SK-N-DZ (cell line): ENCODE results near the gene RUNDC3A.
A peak's percentile ranks its signal among the peaks of the same experiment; 100 is the strongest.
"Not testable (repeated sequence)": the region's sequence is repeated elsewhere in the genome, so short reads cannot be mapped to it uniquely, and the experiment has no call there.

Experiments used
- DNase-seq: peaks from one replicate; pipeline ENCODE4 v3.0.0-alpha.2; 2015; ENCODE audit warnings: low spot score

RUNDC3A gene

DNA sequence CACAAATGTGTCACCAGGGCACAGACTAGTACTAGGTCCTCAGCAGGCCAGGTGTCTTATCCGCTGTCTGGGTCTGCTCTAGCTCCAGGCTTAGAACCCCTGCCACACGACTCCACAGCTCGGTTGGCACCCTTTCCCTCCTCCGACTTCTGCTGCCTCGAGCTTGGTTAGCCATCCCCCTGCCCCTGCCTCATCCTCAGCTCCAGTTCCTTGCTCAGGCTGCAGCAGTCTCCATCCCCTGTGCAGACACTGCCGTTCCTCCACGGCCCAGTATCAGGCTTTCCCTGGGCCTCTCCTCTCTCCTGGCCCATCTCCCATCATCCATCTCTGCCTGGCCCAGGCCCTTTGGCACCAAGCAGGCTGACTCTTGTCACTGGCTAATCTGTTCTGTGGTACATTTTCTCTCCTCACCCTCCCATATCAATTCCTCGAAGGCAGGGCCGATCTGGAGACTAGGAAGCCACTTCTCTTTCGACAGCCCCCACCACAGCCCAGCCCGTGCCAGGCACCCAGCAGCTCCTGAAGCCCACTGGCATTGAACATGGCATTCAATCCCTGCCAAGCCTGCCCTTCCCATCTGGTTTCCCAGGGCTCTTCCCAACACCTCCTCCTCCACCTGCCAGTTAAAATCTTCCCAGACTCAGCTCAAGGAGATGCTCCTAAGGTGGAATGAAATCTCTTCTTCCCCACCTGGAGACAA, 35.3 kb downstream of the RUNDC3A start:
- no peak for DNase-seq

DNA sequence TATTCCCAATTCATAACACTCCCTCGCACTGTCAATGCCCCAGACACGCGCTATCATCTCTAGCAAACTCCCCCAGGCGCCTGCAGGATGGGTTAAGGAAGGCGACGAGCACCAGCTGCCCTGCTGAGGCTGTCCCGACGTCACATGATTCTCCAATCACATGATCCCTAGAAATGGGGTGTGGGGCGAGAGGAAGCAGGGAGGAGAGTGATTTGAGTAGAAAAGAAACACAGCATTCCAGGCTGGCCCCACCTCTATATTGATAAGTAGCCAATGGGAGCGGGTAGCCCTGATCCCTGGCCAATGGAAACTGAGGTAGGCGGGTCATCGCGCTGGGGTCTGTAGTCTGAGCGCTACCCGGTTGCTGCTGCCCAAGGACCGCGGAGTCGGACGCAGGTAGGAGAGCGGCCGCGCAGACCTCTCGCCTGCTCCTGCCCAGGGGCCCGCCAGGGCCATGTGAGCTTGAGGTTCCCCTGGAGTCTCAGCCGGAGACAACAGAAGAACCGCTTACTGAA, 36.6 kb downstream of the RUNDC3A start, which contains the start of gene GRN:
TSS of gene GRN (plus strand) at position 364 of the 515 bp plus-strand sequence. CDS start 3,863 bp downstream, outside the sequence.
- peak; percentile 100 for DNase-seq

DNA sequence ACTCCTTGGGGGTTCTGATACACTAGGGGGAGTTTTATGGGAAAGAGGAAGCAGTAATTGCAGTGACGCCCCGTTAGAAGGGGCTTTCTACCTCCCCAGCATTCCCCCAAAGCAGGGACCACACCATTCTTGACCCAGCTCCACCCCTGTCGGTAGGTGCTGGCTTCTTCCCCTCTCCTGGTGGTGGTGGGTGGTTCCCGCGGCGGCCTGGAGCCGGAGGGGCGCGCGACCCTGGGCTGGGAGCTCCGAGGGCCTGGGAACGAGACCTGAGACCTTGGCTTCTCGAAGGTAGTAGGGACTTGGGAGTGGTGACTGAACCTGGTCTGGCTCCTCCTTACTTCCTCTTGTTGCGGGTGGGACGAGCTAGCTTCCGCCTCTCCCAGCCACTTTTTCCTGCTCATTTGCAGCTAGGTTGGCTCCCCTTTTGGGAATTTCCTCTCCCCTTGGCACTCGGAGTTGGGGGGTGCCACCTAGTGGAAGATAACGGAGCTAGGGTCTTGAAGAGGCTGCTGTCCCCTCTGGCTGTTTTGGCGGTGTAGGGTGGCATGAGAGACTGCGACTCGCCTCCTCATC, 37.1 kb downstream of the RUNDC3A start:
- peak; percentile 85 for DNase-seq

DNA sequence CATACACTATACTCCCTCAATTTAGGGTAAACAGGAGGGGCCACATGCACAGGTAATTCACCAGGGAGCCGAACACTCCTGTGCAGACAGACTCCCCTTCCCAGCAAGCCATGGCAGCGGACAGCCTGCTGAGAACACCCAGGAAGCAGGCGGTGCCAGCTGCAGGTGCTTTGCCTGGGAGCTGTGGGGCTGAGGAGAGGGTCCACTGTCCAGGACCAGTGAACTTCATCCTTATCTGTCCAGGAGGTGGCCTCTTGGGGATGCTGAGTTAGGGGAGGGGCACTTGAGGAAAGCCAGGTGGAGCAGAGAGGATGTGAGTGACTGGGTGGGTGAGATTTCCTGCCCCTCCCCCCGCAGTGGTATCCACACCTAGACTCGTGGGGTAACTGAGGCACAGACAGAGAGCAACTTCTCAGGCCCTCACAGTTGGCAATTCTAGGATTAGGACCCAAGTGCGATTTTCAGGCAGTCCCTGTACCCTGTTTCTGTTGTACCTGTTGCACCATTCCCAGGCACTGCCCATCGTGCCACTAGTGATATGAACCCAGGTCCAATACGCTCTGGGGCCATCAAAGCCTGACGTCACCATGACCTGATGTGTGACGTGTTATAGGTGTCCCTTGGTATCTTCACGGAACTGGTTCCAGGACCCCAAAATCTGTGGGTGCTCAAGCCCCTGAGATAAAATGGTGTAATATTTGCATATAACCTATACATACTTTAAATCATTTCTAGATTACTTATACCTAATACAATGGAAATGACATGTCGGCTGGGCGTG, 37.9 kb downstream of the RUNDC3A start:
- DNase-seq = no peak

DNA sequence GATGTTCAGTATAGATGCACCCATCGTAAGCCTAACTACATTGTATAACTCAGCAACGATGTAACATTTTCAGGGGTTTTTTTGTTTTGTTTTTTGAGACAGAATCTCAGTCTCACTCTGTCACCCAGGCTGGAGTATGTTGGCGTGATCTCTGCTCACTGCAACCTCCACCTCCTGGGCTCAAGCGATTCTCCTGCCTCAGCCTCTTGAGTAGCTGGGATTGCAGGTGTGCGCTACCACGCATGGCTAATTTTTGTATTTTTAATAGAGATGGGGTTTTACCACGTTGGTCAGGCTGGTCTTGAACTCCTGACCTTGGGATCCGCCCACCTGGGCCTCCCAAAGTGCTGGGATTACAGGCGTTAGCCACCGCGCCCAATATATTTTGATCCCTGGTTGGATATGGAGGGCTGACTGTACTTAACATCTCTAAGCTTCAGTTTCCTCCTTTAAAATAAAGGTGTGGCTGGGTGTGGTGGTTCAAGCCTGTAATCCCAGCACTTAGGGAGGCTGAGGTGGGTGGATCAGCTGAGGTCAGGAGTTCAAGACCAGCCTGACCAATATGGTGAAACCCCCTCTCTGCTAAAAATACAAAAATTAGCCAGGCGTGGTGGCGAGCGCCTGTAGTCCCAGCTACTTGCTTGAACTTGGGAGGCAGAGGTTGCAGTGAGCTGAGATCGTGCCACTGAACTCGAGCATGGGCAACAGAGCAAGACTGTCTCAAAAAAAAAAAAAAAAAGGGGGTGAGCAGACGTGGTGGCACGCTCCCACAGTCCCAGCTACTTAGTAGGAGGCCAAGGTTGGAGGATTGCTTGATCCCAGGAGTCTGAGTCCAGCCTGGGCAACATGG, 39.0 kb downstream of the RUNDC3A start:
- not testable (repeated sequence) for DNase-seq

DNA sequence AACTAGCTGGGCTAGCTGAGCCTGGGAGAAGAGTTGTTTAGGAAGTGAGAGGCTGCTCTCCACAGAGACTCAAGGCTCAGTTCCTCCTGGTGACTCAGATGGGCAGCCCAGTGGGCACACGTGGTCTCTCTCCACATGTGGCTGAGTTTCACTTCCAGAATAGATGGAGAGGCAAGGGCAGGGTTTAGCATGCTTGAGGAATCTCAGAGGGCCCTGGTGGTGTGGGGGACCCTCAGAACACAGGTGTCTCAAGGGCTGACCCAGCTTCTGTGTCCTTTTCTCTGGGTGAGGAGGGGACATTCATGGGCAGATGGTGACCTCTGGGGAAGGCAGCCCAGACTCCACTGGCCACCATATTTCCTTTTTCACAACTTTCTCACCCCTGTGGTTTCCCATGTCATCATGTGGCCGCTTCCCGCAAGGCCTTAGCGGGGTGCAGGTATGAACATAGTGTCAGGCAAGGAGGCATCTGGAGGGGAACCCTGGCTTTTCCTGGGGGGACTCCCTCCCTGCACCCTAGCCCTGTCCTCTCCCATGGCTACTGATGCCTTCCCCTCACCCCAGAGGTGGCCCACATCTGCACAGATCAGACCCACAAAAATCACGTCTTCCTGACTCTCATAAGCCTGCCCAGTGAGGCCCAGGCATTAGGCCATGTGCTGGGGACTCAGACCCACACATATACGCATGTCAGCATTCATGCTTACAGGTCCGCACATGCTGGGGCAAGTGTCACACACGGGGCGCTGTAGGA, 40.0 kb downstream of the RUNDC3A start:
- no peak for DNase-seq

DNA sequence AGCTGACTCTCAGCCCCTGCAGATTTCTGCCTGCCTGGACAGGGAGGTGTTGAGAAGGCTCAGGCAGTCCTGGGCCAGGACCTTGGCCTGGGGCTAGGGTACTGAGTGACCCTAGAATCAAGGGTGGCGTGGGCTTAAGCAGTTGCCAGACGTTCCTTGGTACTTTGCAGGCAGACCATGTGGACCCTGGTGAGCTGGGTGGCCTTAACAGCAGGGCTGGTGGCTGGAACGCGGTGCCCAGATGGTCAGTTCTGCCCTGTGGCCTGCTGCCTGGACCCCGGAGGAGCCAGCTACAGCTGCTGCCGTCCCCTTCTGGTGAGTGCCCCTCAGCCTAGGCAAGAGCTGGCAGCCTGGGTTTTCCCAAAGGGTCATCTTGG, 40.6 kb downstream of the RUNDC3A start:
- DNase-seq = no peak

DNA sequence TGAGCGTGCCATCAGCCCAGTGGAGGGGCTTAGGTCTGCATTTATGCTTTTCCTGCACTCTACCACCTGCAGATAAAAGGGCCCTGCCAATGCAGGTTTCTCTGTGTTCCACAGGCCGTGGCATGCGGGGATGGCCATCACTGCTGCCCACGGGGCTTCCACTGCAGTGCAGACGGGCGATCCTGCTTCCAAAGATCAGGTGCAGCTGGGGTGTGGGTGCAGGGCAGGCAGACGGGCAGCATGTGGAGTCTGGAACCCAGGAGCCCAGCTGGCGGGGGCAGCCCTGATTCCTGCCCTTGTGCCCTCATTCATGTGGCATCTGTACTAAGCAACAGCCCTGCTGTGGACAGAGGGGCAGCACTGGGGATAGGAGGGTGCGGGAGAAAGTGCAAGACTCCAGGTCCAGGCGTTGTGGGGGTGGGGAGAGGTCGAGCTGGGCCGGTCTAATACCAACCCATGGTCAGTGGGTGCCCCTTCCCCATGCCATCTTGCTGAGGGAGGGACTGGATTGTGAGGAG, 41.2 kb downstream of the RUNDC3A start:
- no peak for DNase-seq

DNA sequence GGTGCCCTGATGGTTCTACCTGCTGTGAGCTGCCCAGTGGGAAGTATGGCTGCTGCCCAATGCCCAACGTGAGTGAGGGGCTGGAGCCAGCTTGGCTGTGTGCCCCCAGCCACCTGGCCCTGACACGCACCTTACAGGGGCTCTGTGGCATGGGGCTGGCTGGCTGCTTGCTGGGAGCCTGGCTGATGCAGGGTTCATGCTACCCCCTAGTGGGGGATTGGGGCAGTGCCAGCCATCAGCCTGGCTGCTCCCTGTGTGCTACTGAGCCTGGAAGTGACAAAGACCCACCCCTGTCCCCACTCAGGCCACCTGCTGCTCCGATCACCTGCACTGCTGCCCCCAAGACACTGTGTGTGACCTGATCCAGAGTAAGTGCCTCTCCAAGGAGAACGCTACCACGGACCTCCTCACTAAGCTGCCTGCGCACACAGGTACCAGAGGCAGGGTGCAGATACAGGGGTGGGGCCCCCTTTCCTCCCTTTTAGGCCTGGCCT, 42.4 kb downstream of the RUNDC3A start:
- DNase-seq = peak; percentile 80

DNA sequence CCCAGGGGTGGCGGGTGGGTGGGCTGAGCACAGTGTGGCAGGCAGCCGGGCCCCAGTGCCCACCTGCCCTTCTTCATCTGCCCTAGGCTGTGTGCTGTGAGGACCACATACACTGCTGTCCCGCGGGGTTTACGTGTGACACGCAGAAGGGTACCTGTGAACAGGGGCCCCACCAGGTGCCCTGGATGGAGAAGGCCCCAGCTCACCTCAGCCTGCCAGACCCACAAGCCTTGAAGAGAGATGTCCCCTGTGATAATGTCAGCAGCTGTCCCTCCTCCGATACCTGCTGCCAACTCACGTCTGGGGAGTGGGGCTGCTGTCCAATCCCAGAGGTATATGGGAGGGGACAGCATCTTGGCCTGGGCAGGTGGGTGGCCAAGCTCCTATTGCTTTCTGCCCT, 43.1 kb downstream of the RUNDC3A start:
- DNase-seq = no peak

DNA sequence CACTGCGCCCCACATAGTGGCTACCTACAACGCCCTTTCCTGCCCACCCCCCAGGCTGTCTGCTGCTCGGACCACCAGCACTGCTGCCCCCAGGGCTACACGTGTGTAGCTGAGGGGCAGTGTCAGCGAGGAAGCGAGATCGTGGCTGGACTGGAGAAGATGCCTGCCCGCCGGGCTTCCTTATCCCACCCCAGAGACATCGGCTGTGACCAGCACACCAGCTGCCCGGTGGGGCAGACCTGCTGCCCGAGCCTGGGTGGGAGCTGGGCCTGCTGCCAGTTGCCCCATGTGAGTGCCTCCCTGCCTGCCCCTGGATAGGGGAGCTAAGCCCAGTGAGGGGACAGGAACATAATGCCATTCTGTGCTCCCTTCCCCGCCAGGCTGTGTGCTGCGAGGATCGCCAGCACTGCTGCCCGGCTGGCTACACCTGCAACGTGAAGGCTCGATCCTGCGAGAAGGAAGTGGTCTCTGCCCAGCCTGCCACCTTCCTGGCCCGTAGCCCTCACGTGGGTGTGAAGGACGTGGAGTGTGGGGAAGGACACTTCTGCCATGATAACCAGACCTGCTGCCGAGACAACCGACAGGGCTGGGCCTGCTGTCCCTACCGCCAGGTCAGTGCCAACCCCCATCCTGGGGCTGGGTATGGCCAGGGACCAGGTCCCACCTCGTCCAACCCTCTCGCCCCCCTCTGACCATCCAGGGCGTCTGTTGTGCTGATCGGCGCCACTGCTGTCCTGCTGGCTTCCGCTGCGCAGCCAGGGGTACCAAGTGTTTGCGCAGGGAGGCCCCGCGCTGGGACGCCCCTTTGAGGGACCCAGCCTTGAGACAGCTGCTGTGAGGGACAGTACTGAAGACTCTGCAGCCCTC, 43.8 kb downstream of the RUNDC3A start:
- no peak for DNase-seq

DNA sequence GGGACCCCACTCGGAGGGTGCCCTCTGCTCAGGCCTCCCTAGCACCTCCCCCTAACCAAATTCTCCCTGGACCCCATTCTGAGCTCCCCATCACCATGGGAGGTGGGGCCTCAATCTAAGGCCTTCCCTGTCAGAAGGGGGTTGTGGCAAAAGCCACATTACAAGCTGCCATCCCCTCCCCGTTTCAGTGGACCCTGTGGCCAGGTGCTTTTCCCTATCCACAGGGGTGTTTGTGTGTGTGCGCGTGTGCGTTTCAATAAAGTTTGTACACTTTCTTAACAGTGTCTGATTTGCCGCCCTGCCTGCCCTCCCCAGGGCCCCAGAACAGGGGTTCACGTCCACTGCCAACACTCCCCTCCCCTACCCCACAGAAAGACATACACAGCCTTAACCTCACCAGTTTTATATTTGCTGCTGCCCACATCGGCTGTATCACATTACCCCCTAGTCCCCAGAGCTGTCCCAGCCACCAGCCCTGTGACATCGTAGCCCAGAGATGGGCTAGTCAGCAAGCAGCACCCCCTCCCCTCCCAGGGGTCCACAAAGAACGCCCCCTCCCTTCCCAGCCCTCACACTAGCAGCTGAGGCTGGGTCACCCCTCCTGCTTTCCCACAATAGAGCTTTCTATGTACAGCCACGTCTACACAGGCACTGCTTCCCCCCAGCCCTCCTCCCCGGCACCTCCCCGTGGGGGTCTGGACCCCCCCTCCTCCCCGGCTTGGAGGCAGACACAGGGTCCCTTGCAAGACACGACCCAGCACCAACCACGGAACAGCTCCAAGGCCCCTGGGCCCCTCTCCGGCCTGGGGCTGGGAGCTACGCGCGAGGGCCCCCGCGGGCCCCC, 44.6 kb downstream of the RUNDC3A start:
- no peak for DNase-seq

DNA sequence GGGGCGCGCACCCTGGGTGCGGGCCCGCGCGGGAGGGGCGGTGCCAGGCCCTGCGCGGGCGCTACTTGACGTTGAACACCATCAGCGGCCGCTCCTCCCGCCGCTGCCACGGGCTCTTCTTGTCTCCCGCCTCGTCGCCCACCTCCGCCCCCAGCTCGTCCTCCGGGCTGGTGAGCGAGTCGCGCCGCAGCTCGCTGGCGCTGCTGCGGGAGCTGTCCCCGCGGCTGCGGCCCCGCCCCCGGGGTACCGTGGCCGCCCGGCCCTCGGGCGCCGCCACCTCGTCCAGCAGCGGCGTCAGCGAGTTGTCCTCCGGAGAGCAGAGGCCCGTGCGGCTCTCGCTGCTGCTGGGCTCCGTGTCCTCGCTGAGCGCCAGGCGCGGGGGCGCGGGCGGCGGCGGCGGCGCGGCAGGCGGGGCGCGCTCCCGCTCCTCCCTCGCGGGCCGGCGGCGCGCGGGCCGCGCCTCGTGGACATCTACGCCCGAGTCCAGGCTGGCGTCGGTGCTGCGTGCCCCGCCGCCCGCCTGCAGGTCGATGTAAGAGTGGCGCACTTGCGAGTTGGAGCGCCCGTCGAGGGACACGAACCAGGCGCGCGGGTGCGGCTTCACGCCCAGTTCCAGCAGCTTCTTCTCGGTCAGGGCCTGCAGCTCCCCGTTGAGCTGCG, 45.4 kb downstream of the RUNDC3A start:
- DNase-seq = no peak

DNA sequence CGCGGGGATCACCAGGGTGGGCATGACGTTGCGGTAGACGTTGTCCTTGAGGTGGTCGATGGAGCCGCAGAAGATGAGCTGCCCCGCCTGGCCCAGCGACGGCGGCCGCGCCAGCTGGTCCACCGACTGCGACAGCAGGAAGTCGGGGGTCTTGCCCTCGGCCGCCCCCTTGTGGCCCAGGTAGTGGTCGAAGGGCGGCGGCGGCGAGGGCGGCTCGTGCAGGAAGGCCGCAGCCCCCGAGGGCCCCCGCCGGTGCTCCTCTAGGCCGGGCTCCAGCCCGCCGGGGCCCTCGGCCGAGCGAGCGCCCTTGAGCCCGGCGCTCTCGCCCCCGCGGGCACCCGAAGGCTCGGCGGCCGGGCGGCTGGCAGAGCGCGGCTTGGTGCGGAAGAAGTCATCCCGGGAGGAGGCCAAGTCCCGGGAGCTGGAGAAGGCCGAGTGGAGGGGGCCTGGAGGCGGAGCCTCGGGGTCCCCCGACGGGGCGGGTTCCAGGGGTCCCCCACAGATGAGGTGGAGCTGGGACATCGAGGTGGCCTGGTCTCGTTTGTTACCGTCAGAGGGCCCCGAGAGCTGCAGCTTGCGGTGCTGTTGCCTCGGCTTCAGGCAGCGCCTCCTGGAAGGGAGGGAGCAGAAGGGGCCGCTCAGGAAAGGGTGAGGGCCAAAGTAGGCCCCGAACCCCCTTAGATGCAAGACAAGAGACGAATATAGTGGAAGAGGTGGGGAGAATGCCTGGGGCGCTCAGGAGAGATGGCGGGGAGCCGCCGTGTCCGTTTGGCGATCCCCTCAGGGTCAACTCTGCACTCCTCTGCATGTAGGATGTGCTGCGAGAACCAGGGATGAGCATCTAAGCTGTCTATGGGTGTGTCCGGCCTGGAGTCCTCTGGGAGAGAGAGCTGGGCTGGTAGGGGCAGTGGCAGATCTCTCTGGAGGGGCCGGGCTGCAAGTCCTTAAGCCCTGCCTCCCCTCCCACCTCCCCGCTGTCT, 46.5 kb downstream of the RUNDC3A start:
- no peak for DNase-seq

DNA sequence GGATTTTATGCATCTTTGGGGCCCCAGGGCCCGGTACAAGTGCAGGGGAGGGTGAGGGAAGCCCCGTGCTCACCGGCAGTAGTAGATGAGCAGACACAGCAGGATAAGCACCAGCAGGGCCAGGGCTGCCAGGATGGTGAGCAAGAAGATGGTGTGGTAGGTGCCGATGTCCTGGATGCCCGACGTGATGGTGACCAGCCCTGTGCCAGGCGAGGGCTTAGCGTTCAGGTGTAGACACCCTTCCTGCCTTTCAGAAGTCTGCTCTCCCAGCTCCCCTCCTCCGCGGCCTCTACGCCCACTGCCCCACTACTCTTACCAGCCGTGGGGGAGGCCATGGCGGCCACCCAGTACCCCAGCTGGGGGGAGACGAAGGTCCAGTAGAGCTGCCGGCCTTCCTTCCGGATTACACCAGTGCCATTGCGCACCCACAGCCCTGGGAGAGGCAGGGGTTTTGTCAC, 47.3 kb downstream of the RUNDC3A start:
- no peak for DNase-seq

DNA sequence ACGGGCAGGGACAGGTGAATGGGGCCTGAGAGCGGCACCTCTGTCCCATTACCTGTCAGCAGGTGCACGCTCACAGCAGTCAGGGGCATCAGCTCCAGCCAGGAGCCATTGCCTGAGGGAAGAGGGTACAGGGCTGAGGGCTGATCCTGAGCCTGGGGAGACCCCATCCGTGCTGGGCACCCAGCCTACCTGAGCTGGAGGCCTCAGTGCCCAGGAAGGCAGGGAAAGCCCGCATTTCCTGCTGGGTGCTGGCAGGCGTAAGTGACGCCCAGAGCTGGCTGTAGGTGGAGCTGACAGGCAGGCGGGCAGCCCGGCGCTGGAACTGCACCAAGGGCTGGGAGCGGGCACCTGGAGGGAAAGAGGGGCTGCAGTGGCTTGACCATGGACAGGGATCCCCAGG, 47.8 kb downstream of the RUNDC3A start:
- DNase-seq = no peak

DNA sequence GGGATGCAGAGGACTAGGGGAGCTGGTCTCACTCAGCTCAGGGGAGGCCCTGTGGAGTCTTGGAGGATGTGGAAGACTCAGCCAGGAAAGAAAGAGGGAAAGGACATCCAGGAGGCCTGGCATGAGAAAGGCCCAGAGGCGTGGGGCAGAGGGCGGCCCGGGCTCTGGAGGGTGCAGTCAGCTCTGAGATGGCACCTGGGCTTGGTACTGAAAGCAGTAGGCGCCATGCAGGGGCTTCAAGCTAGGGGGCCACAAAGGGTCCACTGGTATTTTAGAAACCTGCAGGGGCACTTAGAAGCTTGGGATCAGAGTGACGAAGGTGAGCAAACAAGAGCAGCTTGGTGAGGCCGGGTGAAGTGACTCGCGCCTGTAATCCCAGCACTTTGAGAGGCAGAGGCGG, 49.7 kb downstream of the RUNDC3A start:
- DNase-seq = no peak
